Measurements from ENCODE around the gene HSDL2. TPM values are rescaled to one million over a fixed set of nuclear protein-coding genes. Genes with fewer than 3 reads are reported as not detected.
A peak's percentile ranks its signal among the peaks of the same experiment; 100 is the strongest.

The HSDL2 gene
- total and polyA plus RNA-seq, 11 donors = 54.0 to 241 (median 147) TPM

DNA sequence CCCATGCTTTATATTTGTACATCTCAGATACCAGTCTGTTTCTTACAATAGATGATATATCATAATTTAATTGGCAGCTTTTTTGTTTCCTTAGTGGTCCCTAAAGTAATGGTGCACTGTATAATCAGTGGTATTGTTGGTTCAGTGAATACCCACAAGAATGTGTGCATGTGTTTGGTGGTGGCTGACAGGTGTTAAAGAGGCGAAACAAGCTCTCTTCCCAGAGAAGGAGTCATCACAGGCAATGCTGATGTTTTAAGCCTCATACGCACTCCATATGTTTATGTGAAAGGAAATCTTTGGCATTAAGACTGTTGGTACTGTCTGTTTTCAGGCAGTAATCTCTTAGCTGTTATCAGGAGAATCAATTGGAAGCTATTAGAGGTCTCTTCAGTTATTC is 57.5 kb downstream of the HSDL2 start:
- DNase-seq (no peak), ATAC-seq (no peak)
- no peaks in the 10 kb centered on the region for H3K27me3 ChIP-seq
- no peaks in the 10 kb centered on the region for H3K4me1 ChIP-seq
- WGBS, 4 donors = 94 to 100% (median 97%) methylated on average over 2 of the region's 2 CpGs
- intact Hi-C loops (cut with DNase I) = no loop called here
- TF ChIP-seq POLR2A (IDR thresholded peaks at IDR 0.05) (no peak), CTCF (IDR thresholded peaks at IDR 0.05) (no peak)
- no peak overlapping the region for H3K4me3 ChIP-seq
- no peak overlapping the region for H3K27ac ChIP-seq
- H3K36me3 ChIP-seq = peaks cover 0 to 72% (median 46%) of the 10 kb centered on the region in 9 donors
- H3K9me3 ChIP-seq = no peaks in the 10 kb centered on the region

- H3K36me3 ChIP-seq = peaks cover 0 to 88% (median 48%) of the 10 kb centered on the region in 9 donors
Observed at GRCh38 chr9:112439171-112439570, 59.3 kb downstream of the HSDL2 start.

DNA sequence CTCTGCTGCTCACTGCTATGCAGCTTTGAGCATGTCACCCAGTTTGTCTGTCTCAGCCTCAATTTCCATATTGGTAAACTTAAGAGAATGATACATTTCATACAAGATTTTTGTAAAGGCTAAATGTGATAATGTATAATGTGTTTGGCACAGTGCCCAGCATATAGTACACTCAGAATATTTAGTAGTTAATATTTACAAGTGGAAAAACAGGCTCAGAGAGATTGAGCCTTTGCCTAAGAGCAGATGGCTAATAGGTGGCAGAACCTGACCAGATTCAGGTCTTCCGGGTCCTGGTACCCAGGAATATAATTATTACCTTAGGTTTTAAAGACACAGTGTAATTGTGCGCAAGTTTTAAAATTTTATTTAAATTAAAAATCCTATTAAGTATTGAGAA is 59.9 kb downstream of the HSDL2 start:
- no peak overlapping the region for H3K4me3 ChIP-seq
- 94 to 99% (median 96%) methylated on average over 2 of the region's 2 CpGs for WGBS, 4 donors
- intact Hi-C loops (cut with DNase I) = loop anchor here in 3 of 10 donors (10.0 kb wide), 1 partner anchor 265 kb away; no protein-coding TSS in a partner anchor
- no peaks in the 10 kb centered on the region for H3K4me1 ChIP-seq
- H3K9me3 ChIP-seq = no peaks in the 10 kb centered on the region
- H3K27ac ChIP-seq = no peak overlapping the region
- H3K36me3 ChIP-seq = peaks cover 0 to 90% (median 49%) of the 10 kb centered on the region in 9 donors
- ATAC-seq = no peak
- H3K27me3 ChIP-seq = no peaks in the 10 kb centered on the region
- no peak for TF ChIP-seq POLR2A (IDR thresholded peaks at IDR 0.05)
- no peak for TF ChIP-seq CTCF (IDR thresholded peaks at IDR 0.05)
- DNase-seq = no peak

More at GRCh38 chr9:112439171-112439570, 59.3 kb downstream of the HSDL2 start:
- intact Hi-C loops (cut with DNase I) = no loop called here
- Histone ChIP-seq H3K27ac (no peak overlapping the region), H3K4me1 (no peaks in the 10 kb centered on the region), H3K4me3 (no peak overlapping the region), H3K27me3 (no peaks in the 10 kb centered on the region), H3K9me3 (no peaks in the 10 kb centered on the region)
- TF ChIP-seq CTCF (IDR thresholded peaks at IDR 0.05) (no peak), POLR2A (IDR thresholded peaks at IDR 0.05) (no peak)
- DNase-seq (no peak), ATAC-seq (no peak)
- 96 to 98% (median 96%) methylated on average over 2 of the region's 2 CpGs for WGBS, 4 donors

DNA sequence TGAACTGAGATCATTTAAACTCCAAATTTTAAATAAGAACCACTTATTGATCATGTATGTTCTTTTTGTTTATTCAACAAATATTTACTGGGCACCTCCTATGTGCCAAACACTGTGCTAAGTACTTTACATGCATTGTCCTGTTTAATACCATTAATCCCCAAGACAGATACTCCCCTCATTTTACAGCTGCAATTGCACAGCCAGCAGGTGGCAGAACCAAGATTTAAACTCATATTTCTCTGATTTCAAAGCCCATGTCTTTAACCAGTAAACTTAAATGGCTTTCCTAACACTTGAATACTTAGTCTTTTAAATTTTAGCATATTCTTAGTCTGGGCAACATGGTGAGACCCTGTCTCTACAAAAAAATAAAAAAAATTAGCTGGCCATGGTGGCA is 63.3 kb downstream of the HSDL2 start:
- no peak for TF ChIP-seq POLR2A (IDR thresholded peaks at IDR 0.05)
- peak in 10 of 12 donors; percentile 17 to 52 (median 34) for TF ChIP-seq CTCF (IDR thresholded peaks at IDR 0.05)
- peaks cover 0 to 77% (median 46%) of the 10 kb centered on the region in 9 donors for H3K36me3 ChIP-seq
- intact Hi-C loops (cut with DNase I) = loop anchor here in 3 of 10 donors (10.0 kb wide), 1 partner anchor 262 kb away; no protein-coding TSS in a partner anchor

More for the DNA sequence above, 63.3 kb downstream of the HSDL2 start:
- Histone ChIP-seq H3K27ac (no peak overlapping the region), H3K9me3 (no peaks in the 10 kb centered on the region), H3K4me3 (no peak overlapping the region), H3K4me1 (peaks cover 0 to 13% (median 0%) of the 10 kb centered on the region in 12 donors), H3K27me3 (no peaks in the 10 kb centered on the region)
- no peak for DNase-seq
- no peak for ATAC-seq

All from heart left ventricle (tissue), 16 donors.